T-helper 2 cell treated with Interferon-gamma antibody and Interleukin-4, amounts not matched to agents 5 μg/mL and 100 μg/mL, for 36 hours (primary cell): ENCODE results near the gene ZCCHC17.
"Not testable (repeated sequence)": the region's sequence is repeated elsewhere in the genome, so short reads cannot be mapped to it uniquely, and the experiment has no call there.

Experiments
- DNase-seq: peaks from one replicate; pipeline ENCODE4 v3.0.0; 2021; ENCODE audit warnings: low spot score
- H3K27ac Mint-ChIP-seq: one replicate; pipeline ENCODE4 v1.8.0; 2021; ENCODE audit warnings: mild to moderate bottlenecking, mixed read lengths
- H3K27me3 Mint-ChIP-seq: one replicate; pipeline ENCODE4 v1.8.0; 2021; ENCODE audit warnings: low read depth, mixed read lengths
- H3K36me3 Mint-ChIP-seq: one replicate; pipeline ENCODE4 v1.8.0; 2021; ENCODE audit warnings: low read depth, mixed read lengths
- H3K4me1 Mint-ChIP-seq: one replicate; pipeline ENCODE4 v1.8.0; 2021; ENCODE audit warnings: low read depth, mixed read lengths
- H3K4me3 Mint-ChIP-seq: one replicate; pipeline ENCODE4 v1.8.0; 2022; ENCODE audit warnings: mild to moderate bottlenecking, moderate library complexity, mixed read lengths
- H3K9me3 Mint-ChIP-seq: one replicate; pipeline ENCODE4 v1.8.0; 2021; ENCODE audit warnings: mixed read lengths

The ZCCHC17 gene

DNA sequence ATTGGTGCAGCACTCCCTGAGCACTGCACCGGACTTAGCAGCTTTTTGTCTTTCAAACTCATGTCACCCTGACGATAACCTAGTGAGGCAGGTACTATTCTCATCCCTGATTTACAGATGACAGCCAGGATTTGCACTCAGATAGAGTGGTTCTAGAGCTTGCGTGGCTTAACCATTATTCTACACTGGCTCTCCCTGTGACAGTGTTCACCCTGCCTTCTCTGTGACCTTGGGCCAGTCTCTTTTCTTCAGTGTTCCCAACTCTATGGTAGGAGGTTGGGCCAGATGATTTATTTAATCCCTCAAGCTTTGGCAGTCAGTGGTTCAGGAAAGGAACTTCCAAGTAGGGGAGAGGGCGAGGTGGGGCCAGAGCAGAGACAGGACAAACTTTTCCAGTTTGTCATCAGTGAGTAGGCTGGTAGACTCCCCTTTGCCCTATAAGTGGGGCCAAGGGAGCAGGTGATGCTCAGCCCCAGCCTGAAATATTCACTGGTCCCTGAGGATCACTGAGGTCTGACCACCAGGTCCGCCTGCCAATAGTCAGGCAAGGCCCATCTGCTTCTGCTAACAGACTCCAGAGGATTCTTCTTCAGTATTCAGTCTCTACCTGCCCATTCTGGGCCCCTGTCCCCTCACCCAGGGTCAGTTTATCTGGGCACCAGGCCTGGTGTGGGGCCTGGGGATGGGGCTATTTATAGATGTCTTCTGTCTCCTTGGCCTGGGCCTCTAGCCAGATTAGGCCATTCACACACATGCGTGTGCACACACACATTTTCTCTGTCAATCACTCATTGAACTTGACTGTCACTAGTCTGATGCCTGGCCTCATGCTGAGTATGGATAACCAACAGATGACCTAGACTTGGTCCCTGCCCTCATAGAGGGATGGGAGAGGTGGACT is 84.8 kb downstream of the ZCCHC17 start:
- Mint-ChIP-seq H3K4me1 (peaks cover 1% of the 10 kb centered on the region), H3K27me3 (peaks cover 6% of the 10 kb centered on the region), H3K9me3 (no peaks in the 10 kb centered on the region), H3K4me3 (no peak overlapping the region), H3K36me3 (no peaks in the 10 kb centered on the region), H3K27ac (no peak overlapping the region)
- DNase-seq = no peak

DNA sequence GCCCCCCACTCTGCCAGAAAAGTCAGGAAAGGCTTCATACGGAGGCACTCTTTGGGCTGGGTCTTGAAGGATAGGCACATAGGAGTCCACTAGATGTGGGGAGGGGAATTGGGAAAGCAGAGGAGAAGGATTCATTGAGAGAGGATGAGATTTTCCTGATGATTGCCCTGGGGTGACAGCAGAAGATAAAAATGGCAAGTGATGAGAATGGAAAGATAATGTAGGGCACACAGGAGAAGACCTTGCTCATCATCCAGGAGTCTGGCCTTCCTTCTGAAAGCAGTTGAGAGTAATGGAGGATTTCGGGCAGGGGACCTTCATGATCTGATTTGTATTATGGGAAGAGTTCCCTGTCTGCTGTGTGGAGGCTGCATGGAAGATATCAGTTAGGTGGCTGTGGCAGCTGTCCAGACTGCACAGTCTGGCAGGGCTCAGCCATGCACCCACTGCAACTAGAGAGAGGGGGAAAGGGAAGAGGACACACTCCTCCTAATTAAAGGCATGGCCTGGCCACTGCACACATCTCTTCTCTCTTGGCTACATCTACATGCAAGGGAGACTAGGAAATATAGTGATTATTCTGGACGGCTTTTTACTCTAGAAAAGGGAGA is 85.7 kb downstream of the ZCCHC17 start:
- DNase-seq = no peak
- H3K4me3 Mint-ChIP-seq = no peak overlapping the region
- no peaks in the 10 kb centered on the region for H3K4me1 Mint-ChIP-seq
- H3K9me3 Mint-ChIP-seq = no peaks in the 10 kb centered on the region
- H3K27me3 Mint-ChIP-seq = peaks cover 6% of the 10 kb centered on the region
- H3K36me3 Mint-ChIP-seq = no peaks in the 10 kb centered on the region
- no peak overlapping the region for H3K27ac Mint-ChIP-seq

DNA sequence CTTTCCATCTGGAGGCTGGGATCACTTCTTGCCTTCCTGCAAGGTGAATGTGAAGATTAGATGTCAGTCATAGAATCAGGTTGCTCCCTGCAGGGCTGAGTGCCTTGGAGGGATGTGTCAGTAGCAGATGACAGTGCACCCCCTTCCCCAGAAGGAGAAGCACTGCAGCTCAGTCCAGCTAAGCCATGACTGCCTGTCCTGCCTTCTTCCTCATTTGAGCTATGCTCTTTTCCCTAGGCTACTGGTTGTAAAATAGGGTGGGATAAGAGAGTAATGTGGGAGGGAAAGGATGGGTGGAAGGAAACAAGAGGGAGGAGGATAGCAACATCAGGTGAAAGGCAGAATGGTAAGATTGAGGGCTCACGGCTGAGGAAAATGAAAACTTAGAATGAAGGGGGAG is 87.1 kb downstream of the ZCCHC17 start:
- no peak overlapping the region for H3K4me3 Mint-ChIP-seq
- no peak for DNase-seq
- no peaks in the 10 kb centered on the region for H3K4me1 Mint-ChIP-seq
- peaks cover 6% of the 10 kb centered on the region for H3K27me3 Mint-ChIP-seq
- H3K27ac Mint-ChIP-seq = no peak overlapping the region
- H3K9me3 Mint-ChIP-seq = no peaks in the 10 kb centered on the region
- no peaks in the 10 kb centered on the region for H3K36me3 Mint-ChIP-seq

DNA sequence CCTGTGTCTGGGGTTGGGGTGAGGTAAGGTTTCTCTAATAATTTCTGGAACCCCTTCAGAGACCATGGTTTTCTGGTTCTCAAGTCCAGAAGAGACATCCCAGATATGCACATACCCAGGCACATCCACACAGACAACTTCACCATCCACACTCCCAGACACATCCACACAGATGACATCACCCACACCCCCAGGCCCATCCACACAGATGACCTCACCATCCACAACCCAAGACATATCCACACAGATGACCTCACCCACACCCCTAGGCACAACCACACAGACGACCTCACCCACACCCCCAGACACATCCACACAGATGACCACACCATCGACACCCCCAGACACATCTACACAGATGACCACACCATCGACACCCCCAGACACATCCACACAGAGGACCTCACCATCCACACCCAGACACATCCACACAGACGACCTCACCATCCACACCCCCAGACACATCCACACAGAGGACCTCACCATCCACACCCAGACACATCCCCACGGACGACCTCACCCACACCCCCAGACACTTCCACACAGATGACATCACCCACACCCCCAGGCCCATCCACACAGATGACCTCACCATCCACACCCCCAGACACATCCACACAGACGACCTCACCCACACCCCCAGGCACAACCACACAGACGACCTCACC is 89.9 kb downstream of the ZCCHC17 start:
- not testable (repeated sequence) for H3K27me3 Mint-ChIP-seq, H3K4me3 Mint-ChIP-seq, H3K9me3 Mint-ChIP-seq, H3K36me3 Mint-ChIP-seq, DNase-seq, H3K4me1 Mint-ChIP-seq, H3K27ac Mint-ChIP-seq

DNA sequence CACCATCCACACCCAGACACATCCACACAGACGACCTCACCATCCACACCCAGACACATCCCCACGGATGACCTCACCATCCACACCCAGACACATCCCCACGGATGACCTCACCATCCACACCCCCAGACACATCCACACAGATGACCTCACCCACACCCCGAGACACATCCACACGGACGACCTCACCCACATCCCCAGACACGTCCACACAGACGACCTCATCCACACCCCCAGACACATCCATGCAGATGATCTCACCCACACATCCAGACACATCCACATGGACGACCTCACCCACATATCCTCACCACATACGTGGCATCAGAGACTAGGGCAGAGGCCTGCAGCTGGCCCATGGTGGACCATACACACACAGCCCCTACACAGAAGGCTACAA is 90.8 kb downstream of the ZCCHC17 start:
- no peak for DNase-seq
- peaks cover under 1% of the 10 kb centered on the region for H3K27me3 Mint-ChIP-seq
- no peak overlapping the region for H3K27ac Mint-ChIP-seq
- H3K36me3 Mint-ChIP-seq = no peaks in the 10 kb centered on the region
- H3K4me1 Mint-ChIP-seq = no peaks in the 10 kb centered on the region
- H3K4me3 Mint-ChIP-seq = no peak overlapping the region
- H3K9me3 Mint-ChIP-seq = no peaks in the 10 kb centered on the region

DNA sequence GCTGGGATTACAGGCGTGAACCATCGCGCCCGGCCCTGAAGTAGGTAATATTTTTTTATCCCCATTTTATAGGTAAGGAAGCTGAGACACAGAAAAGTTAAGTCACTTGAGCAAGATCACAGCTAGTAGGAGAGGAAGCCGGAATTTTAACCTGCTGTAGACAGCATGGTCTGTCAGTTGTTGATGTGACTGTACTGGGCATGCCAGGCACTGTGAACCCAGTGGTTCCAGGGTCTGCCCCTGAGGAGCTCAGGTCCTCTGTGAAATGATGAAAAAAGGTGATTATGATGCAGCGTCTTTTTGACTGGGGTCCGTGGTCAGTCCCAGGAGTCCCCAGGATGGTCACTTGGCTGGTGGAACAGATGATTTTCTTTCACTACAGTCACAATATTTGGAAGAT is 92.8 kb downstream of the ZCCHC17 start:
- Mint-ChIP-seq H3K27me3 (no peaks in the 10 kb centered on the region), H3K36me3 (no peaks in the 10 kb centered on the region), H3K4me1 (peaks cover 5% of the 10 kb centered on the region), H3K9me3 (no peaks in the 10 kb centered on the region), H3K4me3 (no peak overlapping the region), H3K27ac (no peak overlapping the region)
- DNase-seq = no peak

DNA sequence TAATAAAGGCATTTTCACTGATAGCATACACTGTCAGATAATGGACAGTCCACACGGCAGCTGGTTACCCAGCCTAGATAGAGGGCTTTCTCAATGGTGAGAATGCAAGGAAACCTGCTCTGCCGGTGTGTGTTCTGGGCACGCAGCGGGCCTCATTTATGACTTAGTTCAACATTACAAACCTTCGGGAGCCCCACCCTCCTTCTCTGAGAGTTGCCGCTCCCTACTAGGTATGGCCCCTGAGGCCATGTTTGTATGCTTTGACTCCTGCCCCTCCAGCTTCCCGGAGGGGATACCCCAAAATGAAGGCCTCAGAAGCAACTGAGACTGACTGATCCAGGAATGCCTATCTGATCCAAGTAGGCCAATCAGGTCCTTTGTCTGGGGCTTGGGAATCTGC is 93.2 kb downstream of the ZCCHC17 start:
- H3K27me3 Mint-ChIP-seq = no peaks in the 10 kb centered on the region
- H3K36me3 Mint-ChIP-seq = no peaks in the 10 kb centered on the region
- H3K4me1 Mint-ChIP-seq = peaks cover 9% of the 10 kb centered on the region
- no peak overlapping the region for H3K27ac Mint-ChIP-seq
- no peak for DNase-seq
- no peak overlapping the region for H3K4me3 Mint-ChIP-seq
- H3K9me3 Mint-ChIP-seq = no peaks in the 10 kb centered on the region

DNA sequence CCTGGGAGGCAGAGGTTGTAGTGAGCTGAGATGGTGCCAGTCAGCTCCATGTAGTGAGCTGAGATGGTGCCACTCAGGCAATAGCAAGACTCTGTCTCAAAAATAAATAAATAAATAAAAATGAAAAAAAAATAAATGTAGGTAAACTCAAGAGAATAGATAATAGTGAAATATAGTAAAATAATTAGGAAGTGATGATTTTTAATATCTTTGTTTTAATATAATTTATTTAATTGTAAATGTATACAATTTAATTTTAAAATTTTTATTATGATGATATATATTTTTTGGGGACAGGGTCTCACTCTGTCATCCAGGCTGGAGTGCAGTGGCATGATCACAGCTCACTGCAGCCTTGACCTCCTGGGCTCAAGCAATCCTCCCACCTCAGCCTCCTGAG is 96.6 kb downstream of the ZCCHC17 start:
- Mint-ChIP-seq H3K27me3 (peaks cover 2% of the 10 kb centered on the region), H3K36me3 (no peaks in the 10 kb centered on the region), H3K9me3 (no peaks in the 10 kb centered on the region), H3K4me3 (no peak overlapping the region), H3K4me1 (peaks cover 12% of the 10 kb centered on the region), H3K27ac (no peak overlapping the region)
- DNase-seq = no peak

DNA sequence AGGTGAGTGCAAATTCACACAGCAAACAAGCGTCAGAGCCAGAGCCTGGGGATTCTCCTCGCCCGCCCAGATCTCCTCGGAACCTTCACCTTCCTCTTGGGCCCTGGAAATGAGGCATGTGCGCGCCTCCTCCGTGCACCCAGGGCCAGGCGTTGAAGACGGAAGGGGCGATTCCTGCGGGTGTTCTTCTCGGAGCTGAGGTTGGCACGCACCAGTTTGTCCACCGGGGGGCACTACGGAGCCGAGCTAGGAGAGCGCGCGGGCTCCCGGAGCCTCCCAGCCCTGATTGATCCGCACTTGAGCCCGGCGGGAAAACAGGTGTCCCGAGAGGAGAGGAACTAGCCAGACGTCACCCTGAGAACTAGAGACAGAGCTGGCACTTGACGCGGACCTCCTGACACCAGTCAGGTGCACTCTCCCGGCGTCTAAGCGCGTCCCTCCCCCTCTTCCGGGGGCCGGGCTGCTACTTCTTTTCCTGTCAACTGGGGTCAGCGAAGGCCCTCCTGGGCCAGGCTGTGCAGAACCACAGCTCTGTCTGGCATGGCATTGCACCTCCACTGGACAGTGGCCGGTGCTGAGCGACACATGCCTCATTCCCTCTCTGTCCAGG is 97.9 kb downstream of the ZCCHC17 start:
- no peaks in the 10 kb centered on the region for H3K9me3 Mint-ChIP-seq
- peaks cover 12% of the 10 kb centered on the region for H3K4me1 Mint-ChIP-seq
- DNase-seq = peak; percentile 71
- no peaks in the 10 kb centered on the region for H3K36me3 Mint-ChIP-seq
- H3K27me3 Mint-ChIP-seq = peaks cover 2% of the 10 kb centered on the region
- no peak overlapping the region for H3K27ac Mint-ChIP-seq
- H3K4me3 Mint-ChIP-seq = peak overlapping the region; percentile 86

DNA sequence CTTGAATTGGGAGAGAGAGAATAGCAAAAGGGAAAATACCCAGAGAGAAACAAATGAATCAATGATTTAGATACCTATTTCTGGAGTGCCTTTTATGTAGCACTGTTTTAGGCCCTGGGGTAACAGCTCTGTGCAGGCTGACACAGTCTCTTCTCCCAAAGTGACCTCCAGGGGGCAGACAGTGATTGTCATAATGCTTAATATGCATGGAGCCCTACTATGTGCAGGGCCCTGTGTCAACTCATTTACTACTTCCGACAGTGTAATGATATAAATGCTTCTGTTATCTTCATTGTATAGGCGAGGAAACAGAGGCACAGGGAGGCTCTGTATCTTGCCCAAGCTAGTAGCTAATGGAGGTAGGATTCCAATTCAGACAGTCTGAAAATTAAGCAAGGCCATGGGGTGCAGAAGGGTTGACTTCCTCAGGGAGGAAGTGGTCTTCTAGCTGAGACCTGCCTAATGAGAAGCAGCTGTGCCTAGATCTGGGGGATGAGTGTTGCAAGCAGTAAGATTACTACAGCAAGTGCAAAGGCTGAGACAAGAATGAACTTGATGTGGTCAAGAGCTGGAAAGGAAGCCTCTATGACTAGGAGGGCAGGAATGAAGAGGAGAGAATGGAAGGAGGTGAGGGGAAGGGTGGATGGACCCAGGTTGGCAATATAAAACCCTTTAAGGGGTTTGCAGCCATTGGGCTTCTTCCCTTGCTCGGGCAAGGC is 100.0 kb downstream of the ZCCHC17 start:
- Mint-ChIP-seq H3K9me3 (no peaks in the 10 kb centered on the region), H3K4me3 (no peak overlapping the region), H3K27ac (no peak overlapping the region), H3K4me1 (peaks cover 12% of the 10 kb centered on the region), H3K27me3 (peaks cover 2% of the 10 kb centered on the region), H3K36me3 (no peaks in the 10 kb centered on the region)
- DNase-seq = no peak

DNA sequence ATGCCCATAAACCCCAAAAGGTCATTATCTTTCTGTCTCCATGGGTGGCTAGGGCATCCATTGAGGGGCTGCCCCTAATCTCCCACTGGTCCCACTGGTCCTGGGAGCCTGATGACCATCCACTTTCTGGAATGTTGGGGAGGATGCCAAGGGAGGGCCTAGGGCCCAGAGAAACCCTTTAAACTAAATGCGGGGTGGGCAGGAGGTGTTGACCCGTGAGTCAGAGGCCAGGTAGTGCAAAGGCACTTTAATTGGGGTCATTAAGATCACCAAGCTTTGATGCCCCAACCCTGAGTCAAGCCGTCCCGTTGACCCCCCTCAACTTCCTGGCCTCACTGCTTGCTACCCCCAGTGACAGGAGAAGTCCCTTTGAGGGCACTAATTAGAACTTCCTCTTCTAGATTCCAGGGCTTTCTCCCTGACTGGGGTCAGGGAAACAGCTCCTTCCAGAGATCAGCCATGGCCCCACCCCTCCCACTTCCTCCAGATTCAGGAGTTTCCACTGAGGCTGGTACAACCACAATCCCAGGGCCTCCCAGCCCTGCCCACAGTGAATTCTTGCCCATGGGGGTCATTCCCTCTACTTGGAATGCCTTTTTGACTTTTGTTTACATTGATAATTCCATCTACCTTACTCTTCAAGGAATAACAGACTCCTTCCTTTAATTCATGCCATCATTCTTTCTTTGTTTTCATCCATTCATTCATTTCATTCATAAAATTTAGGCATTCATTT is 100.7 kb downstream of the ZCCHC17 start:
- Mint-ChIP-seq H3K27me3 (peaks cover 2% of the 10 kb centered on the region), H3K4me3 (no peak overlapping the region), H3K9me3 (no peaks in the 10 kb centered on the region), H3K27ac (no peak overlapping the region), H3K36me3 (no peaks in the 10 kb centered on the region), H3K4me1 (peaks cover 12% of the 10 kb centered on the region)
- no peak for DNase-seq

DNA sequence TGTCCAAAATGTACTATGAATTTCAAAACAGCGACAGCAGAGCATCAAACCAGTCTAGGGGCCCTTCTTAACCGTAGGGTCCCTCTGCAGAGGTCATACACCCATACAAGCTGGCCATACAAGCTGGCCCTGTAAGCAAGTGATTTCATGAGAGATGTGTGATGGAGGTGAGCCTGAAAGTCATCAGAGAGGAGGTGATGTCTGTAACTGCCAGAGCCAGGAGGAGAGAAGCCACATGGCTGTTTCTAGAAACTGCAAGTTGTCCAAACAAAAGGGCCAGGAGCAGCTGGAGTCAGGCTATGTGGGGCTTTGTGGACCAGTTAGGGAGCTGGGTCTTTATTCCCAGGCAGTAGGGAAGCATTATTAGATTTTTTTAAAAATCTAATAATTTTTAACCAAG is 101.4 kb downstream of the ZCCHC17 start:
- Mint-ChIP-seq H3K27me3 (peaks cover 2% of the 10 kb centered on the region), H3K9me3 (no peaks in the 10 kb centered on the region), H3K36me3 (no peaks in the 10 kb centered on the region), H3K27ac (no peak overlapping the region), H3K4me1 (peaks cover 12% of the 10 kb centered on the region), H3K4me3 (no peak overlapping the region)
- DNase-seq = no peak

DNA sequence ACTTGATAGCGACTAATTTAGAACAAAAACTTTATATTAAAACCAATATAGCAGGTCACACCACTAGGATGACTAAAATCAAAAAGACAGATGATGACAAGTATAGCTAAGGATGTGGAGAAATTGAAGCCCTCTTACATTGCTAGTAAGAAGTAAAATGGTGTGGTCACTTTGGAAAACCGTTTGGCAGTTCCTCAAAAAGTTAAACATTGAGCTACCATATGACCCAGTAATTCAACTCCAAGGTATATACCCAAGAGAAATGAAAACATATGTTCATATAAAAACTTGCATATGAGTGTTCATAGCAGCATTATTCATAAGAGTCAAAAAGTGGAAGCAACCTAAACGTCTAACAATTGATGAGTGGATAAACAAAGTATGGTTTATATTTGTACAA is 103.1 kb downstream of the ZCCHC17 start:
- H3K4me1 Mint-ChIP-seq = peaks cover 4% of the 10 kb centered on the region
- H3K27me3 Mint-ChIP-seq = peaks cover 2% of the 10 kb centered on the region
- no peak overlapping the region for H3K27ac Mint-ChIP-seq
- no peaks in the 10 kb centered on the region for H3K9me3 Mint-ChIP-seq
- no peaks in the 10 kb centered on the region for H3K36me3 Mint-ChIP-seq
- DNase-seq = no peak
- H3K4me3 Mint-ChIP-seq = no peak overlapping the region
